Spleen (tissue), 7 donors: Measurements from ENCODE around the gene AKR1E2.

Experiments used
- POLR2A ChIP-seq, 3 donors: fragments of 450-650 bp; IDR thresholded peaks; one replicate each; pipeline ENCODE4 v1.5.1; 2017; ENCODE audit warnings: antibody characterized with exemption in 3 of 3, mild to moderate bottlenecking in 1 of 3
- TF ChIP-seq, protein P1 (sequence below), 11 experiments: fragments of 200-600 bp in 7 of 11; fragments of 450-650 bp in 4 of 11; sonication (generic) in 4 of 11; IDR thresholded peaks in 8 of 11; conservative IDR thresholded peaks in 3 of 11; 1 replicate in 7 of 11; 2 replicates in 4 of 11; pipeline versions ENCODE4 v1.4.0 to v1.8.0; 2016 to 2021; ENCODE audit warnings: antibody characterized with exemption in 11 of 11, inconsistent platforms in 4 of 11, mild to moderate bottlenecking in 1 of 11
- donor health status: DM: no; HTN: no; CAD: no; lungs with moderate emphysema.
- donor health status: DM: no; HTN: no; CAD: no.
- donor health status: DM: no; HTN: no; CAD: no.

DNA sequence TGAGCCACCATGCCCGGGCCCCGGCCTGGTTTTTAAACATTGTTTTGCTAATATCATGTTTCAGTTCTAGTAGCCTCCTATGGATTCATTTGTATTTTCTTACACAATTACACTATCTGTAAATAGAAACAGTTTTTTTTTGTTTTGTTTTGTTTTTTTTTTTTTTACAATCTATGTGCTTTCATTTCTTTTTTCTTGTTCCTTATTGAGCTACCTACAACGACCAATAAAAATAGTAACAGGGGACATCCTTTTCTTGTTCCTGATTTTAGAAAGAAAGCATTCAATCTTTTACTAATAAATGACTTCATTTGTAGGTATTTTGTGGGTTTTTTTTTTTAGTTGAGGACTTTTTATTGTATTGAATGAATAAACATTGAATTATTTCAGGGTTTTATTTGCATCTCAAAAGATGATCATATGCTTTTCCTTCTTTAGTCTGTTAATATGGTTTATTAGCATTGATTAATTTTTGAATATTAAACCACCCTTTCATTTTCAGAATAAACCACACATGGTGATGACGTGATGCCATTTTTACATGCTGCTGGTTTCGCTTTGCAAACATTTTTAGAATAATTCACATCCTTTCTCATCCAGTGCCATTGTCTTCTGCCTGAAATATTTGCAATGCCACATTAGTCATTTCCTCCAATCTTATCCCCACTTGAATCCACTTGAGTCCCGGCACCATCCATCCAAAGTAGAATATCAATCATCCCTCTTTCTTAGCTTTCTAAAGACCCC, 18.1 kb upstream of the AKR1E2 start:
- TF ChIP-seq, protein P1, sequence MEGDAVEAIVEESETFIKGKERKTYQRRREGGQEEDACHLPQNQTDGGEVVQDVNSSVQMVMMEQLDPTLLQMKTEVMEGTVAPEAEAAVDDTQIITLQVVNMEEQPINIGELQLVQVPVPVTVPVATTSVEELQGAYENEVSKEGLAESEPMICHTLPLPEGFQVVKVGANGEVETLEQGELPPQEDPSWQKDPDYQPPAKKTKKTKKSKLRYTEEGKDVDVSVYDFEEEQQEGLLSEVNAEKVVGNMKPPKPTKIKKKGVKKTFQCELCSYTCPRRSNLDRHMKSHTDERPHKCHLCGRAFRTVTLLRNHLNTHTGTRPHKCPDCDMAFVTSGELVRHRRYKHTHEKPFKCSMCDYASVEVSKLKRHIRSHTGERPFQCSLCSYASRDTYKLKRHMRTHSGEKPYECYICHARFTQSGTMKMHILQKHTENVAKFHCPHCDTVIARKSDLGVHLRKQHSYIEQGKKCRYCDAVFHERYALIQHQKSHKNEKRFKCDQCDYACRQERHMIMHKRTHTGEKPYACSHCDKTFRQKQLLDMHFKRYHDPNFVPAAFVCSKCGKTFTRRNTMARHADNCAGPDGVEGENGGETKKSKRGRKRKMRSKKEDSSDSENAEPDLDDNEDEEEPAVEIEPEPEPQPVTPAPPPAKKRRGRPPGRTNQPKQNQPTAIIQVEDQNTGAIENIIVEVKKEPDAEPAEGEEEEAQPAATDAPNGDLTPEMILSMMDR (IDR thresholded peaks at IDR 0.05 in 8 of 11, conservative IDR thresholded peaks at IDR 0.05 in 3 of 11): no peak
- no peak for TF ChIP-seq POLR2A (IDR thresholded peaks at IDR 0.05)
